OCI-LY7 (cell line): ENCODE data around the gene PTPRF. TPM values are rescaled to one million over a fixed set of nuclear protein-coding genes. Genes with fewer than 3 reads are reported as not detected.

Experiments used
- BruUV-seq: library from RNA; stranded (reverse); fragments of 400-500 nt; replicated peaks from 2 replicates; lab custom pipeline; 2021; lab: Mats Ljungman, UMichigan
- CTCF ChIA-PET: fragments of 300-600 bp; sonication (Branson Sonifier 250); formaldehyde crosslinking; loops from one replicate; lab custom pipeline; 2022; ENCODE audit warnings: antibody characterized with exemption; ENCODE audit not compliant: unreplicated experiment; lab: Charles Lee
- POLR2A ChIA-PET: fragments of 300-600 bp; sonication (Branson Sonifier 250); formaldehyde crosslinking; loops from one replicate; lab custom pipeline; 2022; ENCODE audit warnings: antibody characterized with exemption; lab: Charles Lee
- DNase-seq: peaks from one replicate; pipeline ENCODE4 v3.0.0-alpha.2; 2015; ENCODE audit warnings: low spot score
- H2AFZ ChIP-seq: fragments of 200-600 bp; sonication (generic), shearing (Covaris generic); 2 replicates; pipeline ENCODE4 v1.6.1; 2014; ENCODE audit warnings: mild to moderate bottlenecking, antibody characterized with exemption, low read length, moderate library complexity
- H3K27ac ChIP-seq: fragments of 200-600 bp; sonication (generic); 2 replicates; pipeline ENCODE4 v1.5.1; 2014; ENCODE audit warnings: mixed run types, low read depth, mild to moderate bottlenecking, moderate library complexity, low read length, inconsistent platforms; ENCODE audit not compliant: poor library complexity, severe bottlenecking
- H3K36me3 ChIP-seq: fragments of 200-600 bp; sonication (generic); 2 replicates; pipeline ENCODE4 v1.6.1; 2014; ENCODE audit warnings: mild to moderate bottlenecking, antibody characterized with exemption, low read length, moderate library complexity, mixed read lengths; ENCODE audit not compliant: insufficient read depth
- H3K4me1 ChIP-seq: fragments of 200-600 bp; sonication (generic); 2 replicates; pipeline ENCODE4 v1.5.1; 2014; ENCODE audit warnings: mild to moderate bottlenecking, low read length; ENCODE audit not compliant: insufficient read depth, poor library complexity, severe bottlenecking
- H3K4me2 ChIP-seq: fragments of 200-600 bp; sonication (generic); 2 replicates; pipeline ENCODE4 v1.6.1; 2014; ENCODE audit warnings: mild to moderate bottlenecking, low read length
- H3K4me3 ChIP-seq: fragments of 200-600 bp; sonication (generic); 2 replicates; pipeline ENCODE4 v1.5.1; 2014; ENCODE audit warnings: mild to moderate bottlenecking, low read depth, low read length; ENCODE audit not compliant: poor library complexity, severe bottlenecking
- H3K79me2 ChIP-seq: fragments of 200-600 bp; sonication (generic); 2 replicates; pipeline ENCODE4 v1.6.1; 2016; ENCODE audit warnings: low read depth, mild to moderate bottlenecking, low read length, moderate library complexity, mixed read lengths; ENCODE audit not compliant: insufficient read depth
- H3K9me2 ChIP-seq: fragments of 200-600 bp; sonication (generic); 2 replicates; pipeline ENCODE4 v1.6.1; 2016; ENCODE audit warnings: mild to moderate bottlenecking, low read length, mixed read lengths; ENCODE audit not compliant: insufficient read depth
- H3K9me3 ChIP-seq: fragments of 200-600 bp; sonication (generic); 2 replicates; pipeline ENCODE4 v1.6.1; 2014; ENCODE audit warnings: mild to moderate bottlenecking, mixed run types, low read length, mixed read lengths
- H4K20me1 ChIP-seq: fragments of 200-600 bp; sonication (generic); 2 replicates; pipeline ENCODE4 v1.6.1; 2014; ENCODE audit warnings: mild to moderate bottlenecking, antibody characterized with exemption, low read length, moderate library complexity, mixed read lengths; ENCODE audit not compliant: insufficient read depth
- CTCF ChIP-seq: fragments of 200-600 bp; sonication (generic); conservative IDR thresholded peaks from 2 replicates; pipeline ENCODE4 v1.5.1; 2014; ENCODE audit warnings: mild to moderate bottlenecking, antibody characterized with exemption, low read length, moderate library complexity, mixed read lengths
- EZH2phosphoT487 ChIP-seq: fragments of 200-600 bp; sonication (generic); IDR thresholded peaks from 2 replicates; pipeline ENCODE4 v1.6.1; 2018; ENCODE audit warnings: low read depth, borderline replicate concordance, mild to moderate bottlenecking, mixed run types, antibody characterized with exemption, low read length, moderate library complexity, mixed read lengths
- intact Hi-C: fragments of 100-400 bp; cut with micrococcal nuclease; formaldehyde crosslinking; loops from one replicate; pipeline ENCODE4 v1.10.0; 2022; ENCODE audit not compliant: unreplicated experiment
- total RNA-seq, 2 experiments: library from RNA; depleted of rRNA in 1 of 2; stranded (reverse); fragments of >200 nt in 1 of 2; shearing (Covaris generic) in 1 of 2; gene quantifications; 2 replicates each; pipeline ENCODE4 v1.2.3, GENCODE V29; 2014 to 2022

Gene PTPRF
- total RNA-seq, 2 experiments from 2014 or later: 0.06 to 0.48 TPM

- Histone ChIP-seq H3K9me2 (no peaks in the 10 kb centered on the region), H3K4me1 (no peaks in the 10 kb centered on the region), H3K27ac (no peak overlapping the region), H3K36me3 (no peaks in the 10 kb centered on the region), H3K9me3 (no peaks in the 10 kb centered on the region), H3K79me2 (no peaks in the 10 kb centered on the region), H3K4me2 (no peak overlapping the region), H4K20me1 (no peaks in the 10 kb centered on the region), H3K4me3 (no peak overlapping the region), H2AFZ (no peak overlapping the region)
- DNase-seq: no peak
- BruUV-seq: no TSS peak
- ChIA-PET POLR2A (no interaction called here), CTCF (no interaction called here)
- TF ChIP-seq CTCF (no peak), EZH2phosphoT487 (no peak)
- intact Hi-C loops: loop anchor here (5.0 kb wide), 1 partner anchor 510 kb away; no protein-coding TSS in a partner anchor
These were observed 6.9 kb downstream of the PTPRF start for GRCh38 chr1:43537423-43538142.

DNA sequence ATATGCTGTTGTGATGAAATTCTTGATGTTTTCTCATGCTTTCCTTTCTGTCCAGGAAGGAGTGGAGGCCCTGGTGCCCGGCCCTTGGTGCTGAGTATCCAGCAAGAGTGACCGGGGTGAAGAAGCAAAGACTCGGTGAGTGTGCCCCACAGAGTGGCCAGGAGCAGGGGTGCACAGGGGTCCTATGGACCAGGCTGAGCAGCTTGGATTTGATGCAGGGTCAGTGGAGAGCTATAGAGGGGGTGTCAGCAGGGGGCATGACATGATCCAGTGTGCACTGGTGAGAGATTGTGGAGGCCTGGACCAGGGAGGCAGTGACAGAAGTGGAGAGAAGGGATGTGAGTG lies 7.4 kb downstream of the PTPRF start:
- Histone ChIP-seq H3K79me2 (no peaks in the 10 kb centered on the region), H3K27ac (no peak overlapping the region), H4K20me1 (no peaks in the 10 kb centered on the region), H3K4me3 (no peak overlapping the region), H3K9me2 (no peaks in the 10 kb centered on the region), H3K36me3 (no peaks in the 10 kb centered on the region), H2AFZ (no peak overlapping the region), H3K4me2 (no peak overlapping the region), H3K9me3 (no peaks in the 10 kb centered on the region), H3K4me1 (no peaks in the 10 kb centered on the region)
- no TSS peak for BruUV-seq
- ChIA-PET CTCF (no interaction called here), POLR2A (no interaction called here)
- TF ChIP-seq CTCF (no peak), EZH2phosphoT487 (no peak)
- intact Hi-C loops: loop anchor here (5.0 kb wide), 1 partner anchor 509 kb away; no protein-coding TSS in a partner anchor
- DNase-seq: no peak

DNA sequence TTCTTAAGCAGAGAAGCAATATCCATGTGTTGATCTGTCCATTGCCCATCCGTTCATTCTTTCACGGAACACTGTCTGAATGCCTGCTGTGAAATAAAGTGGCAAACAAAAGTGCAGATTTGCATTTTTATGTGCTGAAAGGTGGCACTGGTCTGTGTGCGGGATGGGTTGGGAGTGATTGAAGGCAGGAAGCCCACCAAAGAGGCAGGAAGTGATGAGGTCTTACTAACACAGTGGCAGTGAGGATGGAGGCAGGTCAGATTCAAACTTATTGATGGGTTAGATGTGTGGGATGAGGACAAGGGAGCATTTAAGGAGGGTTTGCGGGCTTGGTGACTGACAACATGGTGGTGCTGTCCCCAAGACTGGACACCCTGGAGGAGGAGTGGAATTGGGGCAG lies 8.3 kb downstream of the PTPRF start:
- H4K20me1 ChIP-seq: no peaks in the 10 kb centered on the region
- H3K27ac ChIP-seq: no peak overlapping the region
- no peak overlapping the region for H2AFZ ChIP-seq
- no peaks in the 10 kb centered on the region for H3K9me3 ChIP-seq
- H3K4me1 ChIP-seq: no peaks in the 10 kb centered on the region
- BruUV-seq: no TSS peak
- H3K4me2 ChIP-seq: no peak overlapping the region
- no peaks in the 10 kb centered on the region for H3K9me2 ChIP-seq
- ChIA-PET POLR2A (no interaction called here), CTCF (no interaction called here)
- DNase-seq: no peak
- intact Hi-C loops: loop anchor here (5.0 kb wide), 1 partner anchor 508 kb away; no protein-coding TSS in a partner anchor
- H3K36me3 ChIP-seq: no peaks in the 10 kb centered on the region
- TF ChIP-seq EZH2phosphoT487 (no peak), CTCF (no peak)
- H3K79me2 ChIP-seq: no peaks in the 10 kb centered on the region
- H3K4me3 ChIP-seq: no peak overlapping the region
